Stimulated activated CD8-positive, alpha-beta memory T cell treated with anti-CD3 and anti-CD28 coated beads, Interleukin-7, amount 100 ng/mL, for 48 hours (primary cell): ENCODE data around the gene KRTAP5-11.
"Not testable (repeated sequence)": the region's sequence is repeated elsewhere in the genome, so short reads cannot be mapped to it uniquely, and the experiment has no call there.

ENCODE experiments used
- DNase-seq, 2 donors: peaks; one replicate each; pipeline ENCODE4 v3.0.0-alpha.2; 2020; ENCODE audit warnings: low read depth in 1 of 2; ENCODE audit errors: extremely low read depth in 1 of 2

The KRTAP5-11 gene

GRCh38 chr11:71581826-71582225 is 849 bp downstream of the KRTAP5-11 start:
- DNase-seq: no peak

GRCh38 chr11:71580057-71581003 is 2.3 kb downstream of the KRTAP5-11 start:
- no peak for DNase-seq

GRCh38 chr11:71579513-71579912 is 3.2 kb downstream of the KRTAP5-11 start:
- not testable (repeated sequence) for DNase-seq

GRCh38 chr11:71577469-71578004 is 5.1 kb downstream of the KRTAP5-11 start:
- no peak for DNase-seq

- DNase-seq: not testable (repeated sequence)
These were observed 5.8 kb downstream of the KRTAP5-11 start for GRCh38 chr11:71576688-71577465.

- no peak for DNase-seq
These were observed 6.8 kb downstream of the KRTAP5-11 start for GRCh38 chr11:71575723-71576424.

GRCh38 chr11:71574418-71574817 is 8.3 kb downstream of the KRTAP5-11 start:
- no peak for DNase-seq

- DNase-seq: no peak
These were observed 9.9 kb downstream of the KRTAP5-11 start for GRCh38 chr11:71572811-71573210.

- not testable (repeated sequence) for DNase-seq
These were observed 11.4 kb downstream of the KRTAP5-11 start for GRCh38 chr11:71571101-71571850.

- no peak for DNase-seq
These were observed 13.8 kb downstream of the KRTAP5-11 start for GRCh38 chr11:71568704-71569349.

GRCh38 chr11:71567633-71568032 is 15.0 kb downstream of the KRTAP5-11 start:
- not testable (repeated sequence) for DNase-seq

- not testable (repeated sequence) for DNase-seq
These were observed 15.8 kb downstream of the KRTAP5-11 start for GRCh38 chr11:71566626-71567599.

- no peak for DNase-seq
These were observed 16.5 kb downstream of the KRTAP5-11 start for GRCh38 chr11:71566081-71566620.

- no peak for DNase-seq
These were observed 17.4 kb downstream of the KRTAP5-11 start, which contains the start of gene KRTAP5-10 for GRCh38 chr11:71565263-71565662. TSS of gene KRTAP5-10 (plus strand) at chr11:71565563. CDS start at chr11:71565588, 25 bp downstream.

GRCh38 chr11:71564430-71564829 is 18.2 kb downstream of the KRTAP5-11 start:
- DNase-seq: no peak

GRCh38 chr11:71563406-71563805 is 19.3 kb downstream of the KRTAP5-11 start:
- DNase-seq: peak in 1 of 2 donors; percentile 7

- no peak for DNase-seq
These were observed 20.6 kb downstream of the KRTAP5-11 start for GRCh38 chr11:71562120-71562519.

- DNase-seq: no peak
These were observed 23.7 kb downstream of the KRTAP5-11 start for GRCh38 chr11:71558996-71559395.
